NCI-H2227 treated with DMSO at 0.1 percent for 48 hours (cell line): ENCODE data around the gene SETD2.

ENCODE experiments used
- DNase-seq: peaks from one replicate; lab custom pipeline; 2025; lab: John Stamatoyannopoulos, UW

The SETD2 gene

DNA sequence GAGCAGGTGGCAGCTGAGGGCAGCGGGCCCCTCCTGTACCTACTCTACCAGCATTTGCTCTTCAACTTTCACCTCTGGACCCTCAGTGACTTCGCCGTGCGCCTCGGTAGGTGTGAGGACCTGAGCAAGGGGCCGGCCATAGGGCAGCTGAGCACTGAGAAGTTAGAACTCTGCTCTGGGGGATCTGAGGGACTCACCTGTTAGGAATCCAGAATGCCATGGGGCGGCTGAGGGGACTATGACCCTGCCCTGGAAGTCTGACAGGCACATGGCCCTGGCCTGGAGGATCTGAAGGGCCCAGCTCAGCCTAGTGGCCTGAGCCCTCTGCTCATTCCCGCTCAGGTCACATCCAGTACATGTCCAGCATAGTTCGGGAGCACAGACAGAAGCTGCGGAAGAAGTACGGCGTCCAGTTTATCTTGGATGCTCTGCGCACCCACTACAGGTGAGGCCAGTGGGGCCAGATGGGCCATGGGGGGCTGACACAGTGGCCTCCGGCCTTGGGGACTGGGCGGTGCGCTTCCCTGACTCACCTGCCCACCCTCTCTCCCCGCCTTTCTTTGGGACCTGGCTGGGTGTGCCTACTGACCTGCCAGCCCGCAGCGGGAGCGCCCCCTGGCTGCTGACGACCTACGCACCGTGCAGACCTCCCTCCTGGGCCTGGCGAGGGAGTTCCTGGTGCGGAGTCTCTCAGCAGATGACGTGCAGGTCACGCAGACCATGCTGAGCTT, 165.6 kb downstream of the SETD2 start:
- DNase-seq = no peak

DNA sequence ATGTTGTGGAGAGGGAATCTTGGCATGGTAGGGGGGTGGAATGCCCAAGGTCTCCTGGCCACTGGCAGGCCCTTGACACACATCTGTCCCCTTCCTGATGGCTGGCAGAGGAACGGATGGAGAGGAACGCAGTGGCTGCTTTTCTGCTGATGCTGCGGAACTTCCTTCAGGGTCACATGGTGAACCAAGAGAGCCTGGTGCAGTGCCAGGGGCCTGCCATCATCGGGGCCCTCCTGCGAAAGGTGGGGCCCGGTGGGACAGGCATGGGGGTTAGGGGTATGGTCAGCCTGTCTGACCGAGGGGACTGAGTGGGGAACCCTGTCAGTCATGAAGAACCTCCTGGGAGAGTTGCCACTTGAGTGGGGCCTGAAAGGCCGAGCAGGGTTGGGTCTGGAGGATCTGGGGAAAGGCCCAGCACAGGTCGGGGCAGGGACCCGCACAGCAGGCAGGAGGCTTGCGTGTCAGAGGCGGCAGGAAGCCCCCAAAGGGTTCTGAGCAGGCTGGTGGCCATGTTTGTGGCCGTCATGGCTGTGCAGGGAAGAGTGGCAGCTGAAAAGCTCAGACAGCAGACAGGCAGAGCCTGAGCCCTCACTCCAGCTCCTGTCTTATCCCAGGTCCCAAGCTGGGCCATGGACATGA, 166.3 kb downstream of the SETD2 start:
- DNase-seq = no peak

DNA sequence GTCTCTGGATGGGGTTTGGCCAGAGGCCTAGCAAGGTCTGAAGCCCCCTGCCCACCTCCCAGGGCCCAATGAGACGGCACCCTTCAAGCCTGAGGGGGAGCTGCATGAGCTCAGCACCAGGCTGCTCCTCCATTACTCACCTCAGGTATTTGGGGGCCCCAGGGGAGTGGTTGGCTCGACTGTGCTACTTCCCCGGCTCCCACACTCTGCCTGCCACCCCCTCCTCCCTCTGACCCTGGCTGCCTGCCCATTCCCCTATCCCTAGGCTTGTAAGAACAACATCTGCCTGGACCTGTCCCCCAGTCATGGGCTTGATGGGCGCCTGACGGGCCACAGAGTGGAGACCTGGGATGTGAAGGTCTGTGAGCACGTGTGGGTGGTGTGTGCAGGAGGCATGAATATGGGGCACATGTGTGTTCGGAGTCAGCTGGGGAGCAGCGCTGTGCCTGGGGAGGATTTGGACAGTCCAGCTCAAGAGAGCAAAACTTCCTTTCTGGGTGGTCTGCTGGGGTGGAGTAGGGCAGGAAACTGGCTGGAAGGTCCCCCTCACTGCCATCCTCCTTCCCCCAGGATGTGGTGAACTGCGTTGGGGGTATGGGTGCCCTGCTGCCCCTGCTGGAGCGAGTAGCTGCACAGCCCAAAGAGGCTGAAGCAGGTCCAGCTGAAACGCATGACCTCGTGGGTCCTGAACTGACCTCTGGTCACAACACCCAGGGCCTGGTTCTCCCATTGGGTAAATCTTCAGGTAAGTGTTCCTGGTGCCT, 167.0 kb downstream of the SETD2 start:
- no peak for DNase-seq

DNA sequence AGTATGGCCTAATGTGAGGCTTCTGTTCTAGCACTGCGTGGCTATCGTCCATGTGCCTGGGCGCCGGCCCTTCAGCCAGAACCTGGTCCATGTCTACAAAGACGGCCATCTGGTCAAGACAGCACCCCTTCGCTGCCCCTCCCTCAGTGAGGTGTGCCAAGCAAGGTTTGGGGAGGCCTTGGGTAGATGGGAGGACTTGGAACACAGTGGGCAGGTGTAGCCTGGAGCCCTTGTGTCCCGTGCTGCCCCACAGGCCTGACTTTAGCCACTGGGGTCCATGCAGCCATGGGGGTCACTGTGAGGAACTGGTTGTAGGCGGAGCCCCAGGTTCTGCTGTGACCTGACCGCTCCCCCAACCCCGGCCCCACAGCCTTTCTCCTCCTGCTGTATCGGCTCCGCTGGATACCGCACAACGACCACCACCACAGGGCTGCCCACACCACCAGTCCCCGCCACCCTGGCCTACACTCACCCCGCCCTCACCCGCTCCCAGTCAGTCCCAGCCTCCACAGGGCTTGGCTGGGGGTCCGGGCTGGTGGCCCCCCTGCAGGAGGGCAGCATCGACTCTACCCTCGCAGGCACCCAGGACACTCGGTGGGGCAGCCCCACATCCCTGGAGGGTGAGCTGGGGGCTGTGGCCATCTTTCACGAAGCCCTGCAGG, 167.9 kb downstream of the SETD2 start:
- no peak for DNase-seq

DNA sequence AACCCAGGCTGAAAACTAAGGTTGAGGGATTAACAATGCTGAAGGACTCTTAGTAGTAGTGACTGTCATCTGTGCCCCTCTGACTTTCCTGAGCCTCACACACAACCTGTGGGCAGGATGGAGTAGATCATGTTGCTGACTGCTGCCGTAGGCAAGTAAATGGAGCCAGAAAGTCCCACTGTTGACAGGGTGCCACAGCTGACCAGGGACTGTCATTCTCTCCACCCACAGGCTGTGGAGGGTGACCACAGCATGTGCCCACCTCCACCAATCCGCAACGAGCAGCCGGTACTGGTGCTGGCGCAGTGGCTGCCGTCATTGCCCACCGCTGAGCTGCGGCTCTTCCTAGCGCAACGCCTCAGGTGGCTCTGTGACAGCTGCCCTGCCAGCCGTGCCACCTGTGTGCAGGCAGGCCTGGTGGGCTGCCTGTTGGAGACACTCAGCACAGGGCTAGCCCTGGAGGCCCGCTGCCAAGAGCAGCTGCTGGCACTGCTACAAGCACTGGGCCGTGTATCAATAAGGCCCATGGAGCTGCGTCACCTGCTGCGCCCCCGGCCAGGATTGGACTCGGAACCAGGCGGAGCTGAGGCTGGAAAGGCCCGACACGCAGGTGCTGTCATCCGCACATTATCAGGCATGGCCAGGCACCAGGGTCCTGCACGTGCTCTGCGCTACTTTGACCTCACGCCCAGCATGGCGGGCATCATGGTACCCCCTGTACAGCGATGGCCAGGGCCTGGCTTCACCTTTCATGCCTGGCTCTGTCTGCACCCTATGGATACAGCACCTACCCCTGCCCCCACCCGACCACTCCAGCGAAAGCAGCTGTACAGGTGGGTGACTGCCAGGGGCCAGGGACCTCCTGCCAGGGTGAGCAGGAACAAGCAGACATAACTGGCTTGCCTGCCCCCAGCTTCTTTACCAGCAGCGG, 168.8 kb downstream of the SETD2 start:
- no peak for DNase-seq

DNA sequence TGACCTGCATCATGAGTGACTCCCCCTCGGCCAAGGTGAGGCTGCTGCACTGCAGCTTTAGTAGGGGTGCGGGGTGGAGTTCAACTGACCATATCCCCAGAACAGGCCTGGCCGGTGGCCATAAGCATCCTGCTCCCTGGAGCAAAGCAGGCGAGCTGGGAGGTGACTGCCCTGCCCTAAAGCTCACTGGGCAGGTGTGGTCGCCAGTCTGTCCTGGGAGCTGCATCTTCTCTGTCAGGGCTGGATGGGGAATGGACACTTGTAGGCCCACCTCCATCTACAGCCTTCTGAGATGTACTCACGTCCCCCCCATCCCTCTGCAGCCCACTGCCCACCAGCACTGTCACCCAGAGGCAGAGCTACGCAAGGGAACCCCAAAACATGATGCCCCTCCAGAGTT, 169.9 kb downstream of the SETD2 start:
- DNase-seq = no peak

DNA sequence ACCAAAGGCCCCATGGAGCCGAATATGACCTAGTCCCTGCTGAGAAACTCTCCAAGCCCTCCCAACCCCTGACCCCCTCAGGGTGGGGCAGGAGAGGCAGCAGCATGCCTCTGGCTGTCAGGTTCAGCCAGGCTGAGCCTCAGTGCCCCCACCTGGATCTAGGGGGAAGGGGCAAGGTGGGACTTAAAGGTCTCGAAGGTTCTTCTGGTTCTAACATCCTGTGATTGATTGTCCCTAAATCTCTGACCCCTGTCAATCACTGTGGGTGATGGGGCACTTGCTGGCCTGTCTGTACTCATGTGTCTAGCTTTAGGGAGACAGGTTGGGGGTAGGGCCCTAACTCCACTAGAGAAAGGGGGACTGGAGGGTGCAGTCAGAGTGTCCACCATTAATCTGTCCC, 170.6 kb downstream of the SETD2 start:
- DNase-seq = no peak

DNA sequence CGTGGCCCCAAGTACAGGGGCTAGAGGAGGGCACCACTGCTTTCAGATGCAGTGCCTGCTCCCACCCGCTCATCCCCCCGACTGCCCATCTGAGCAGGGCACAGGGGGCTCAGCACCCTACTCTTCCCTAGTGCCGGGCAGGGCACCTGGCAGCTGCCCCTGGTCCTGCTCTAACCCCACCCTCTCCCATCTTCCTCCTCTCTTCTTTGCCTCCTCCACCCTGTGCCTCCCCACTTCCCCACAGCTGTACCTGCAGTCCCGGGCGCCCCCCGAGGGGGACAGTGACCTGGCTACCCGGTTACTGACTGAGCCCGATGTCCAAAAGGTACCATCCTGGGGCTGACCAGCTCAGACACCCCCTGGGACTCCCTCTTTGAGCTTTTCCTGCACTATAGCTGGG, 171.7 kb downstream of the SETD2 start:
- no peak for DNase-seq

DNA sequence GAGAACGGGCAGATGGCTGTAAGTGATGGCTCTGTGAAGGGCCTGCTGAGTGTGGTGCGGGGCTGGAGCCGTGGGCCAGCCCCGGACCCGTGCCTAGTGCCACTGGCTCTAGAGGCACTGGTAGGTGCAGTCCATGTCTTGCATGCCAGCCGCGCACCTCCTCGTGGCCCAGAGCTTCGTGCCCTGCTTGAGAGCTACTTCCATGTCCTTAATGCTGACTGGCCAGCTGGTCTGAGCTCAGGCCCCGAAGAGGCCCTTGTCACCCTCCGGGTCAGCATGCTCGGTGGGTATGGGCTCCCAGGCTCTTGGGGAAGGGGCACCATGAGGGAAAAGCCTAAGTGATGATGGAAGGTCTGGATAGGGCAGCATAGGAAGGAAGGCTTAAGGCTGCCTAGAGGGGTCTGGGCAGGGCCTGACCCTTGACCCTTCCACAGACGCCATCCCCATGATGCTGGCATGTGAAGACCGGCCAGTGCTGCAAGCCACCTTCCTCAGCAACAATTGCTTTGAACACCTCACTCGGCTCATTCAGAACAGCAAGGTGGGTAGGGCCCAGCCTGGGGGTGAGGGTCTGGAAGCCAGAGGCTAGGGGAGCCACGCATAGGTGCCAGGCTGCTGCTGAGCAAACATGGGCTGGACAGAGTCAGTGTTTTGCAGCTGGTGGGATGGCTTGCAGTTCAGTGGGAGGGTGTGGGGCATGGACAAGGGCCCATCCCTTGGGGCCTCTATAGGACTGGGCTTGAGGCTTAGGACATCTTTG, 172.3 kb downstream of the SETD2 start:
- DNase-seq = no peak

DNA sequence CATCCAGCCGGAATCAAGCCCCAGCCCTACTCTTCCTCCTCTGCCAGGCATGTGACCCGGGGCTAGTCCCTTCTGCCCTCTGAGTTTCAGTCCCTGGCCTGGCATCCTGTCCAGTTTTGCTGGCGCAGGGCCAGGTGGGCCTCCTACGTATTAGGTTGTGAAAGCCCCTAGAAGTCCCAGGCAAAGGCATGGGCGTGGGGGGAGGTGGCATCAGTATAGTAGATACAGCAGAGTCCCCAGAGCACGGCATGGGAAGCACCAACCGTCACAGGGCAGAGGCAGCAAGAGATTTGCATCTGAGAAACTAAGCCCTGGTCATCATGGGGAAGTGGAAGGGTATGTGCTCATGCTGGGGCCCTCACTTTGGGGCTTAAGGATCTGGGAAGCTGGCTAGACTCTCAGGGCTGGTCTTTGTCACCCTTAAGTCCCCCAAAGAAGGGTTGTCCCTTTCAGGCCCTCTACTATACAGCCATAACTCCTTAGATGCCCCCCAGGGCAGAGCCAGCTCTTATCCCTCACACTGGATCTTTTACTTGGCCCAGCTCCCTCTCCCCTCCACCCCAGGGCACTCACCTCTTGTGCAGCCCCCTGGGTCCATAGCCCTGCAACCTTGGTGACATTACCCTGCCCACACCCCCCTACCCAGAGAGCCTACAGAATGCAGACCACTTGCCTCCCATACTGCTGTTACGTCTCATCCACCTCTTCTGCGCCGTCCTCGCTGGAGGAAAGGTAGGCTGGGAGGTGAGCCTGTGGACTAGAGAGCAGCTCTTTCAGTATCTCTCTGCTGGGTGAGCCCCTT, 173.1 kb downstream of the SETD2 start:
- DNase-seq = no peak

DNA sequence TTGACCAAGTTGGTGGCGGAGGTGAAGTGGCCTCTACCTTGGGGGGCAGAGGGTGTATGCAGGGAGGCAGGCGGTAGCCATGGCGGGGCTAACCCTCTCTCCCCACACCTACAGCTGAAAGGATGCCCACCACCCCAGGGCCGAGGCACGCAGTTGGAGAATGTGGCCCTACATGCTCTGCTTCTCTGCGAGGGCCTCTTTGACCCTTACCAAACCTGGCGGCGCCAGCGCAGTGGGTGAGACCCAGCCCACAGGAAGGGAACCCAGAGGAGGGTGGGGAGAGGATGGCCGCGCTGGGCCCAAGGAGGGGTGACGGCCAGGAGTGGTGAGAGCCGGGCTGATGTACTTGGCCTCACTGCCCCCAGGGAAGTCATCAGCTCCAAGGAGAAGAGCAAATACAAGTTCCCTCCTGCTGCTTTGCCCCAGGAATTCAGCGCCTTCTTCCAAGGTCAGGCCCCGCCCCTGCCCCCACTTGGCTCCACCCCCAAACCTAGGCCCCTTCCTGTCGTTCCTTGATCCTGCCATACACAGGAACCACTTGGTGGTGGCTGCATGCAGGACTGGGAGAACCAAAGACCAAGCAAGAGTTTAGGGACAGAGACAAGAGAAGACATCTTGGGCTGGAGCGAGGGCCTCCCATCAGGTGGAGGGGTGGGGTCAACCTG, 174.6 kb downstream of the SETD2 start:
- DNase-seq = no peak

DNA sequence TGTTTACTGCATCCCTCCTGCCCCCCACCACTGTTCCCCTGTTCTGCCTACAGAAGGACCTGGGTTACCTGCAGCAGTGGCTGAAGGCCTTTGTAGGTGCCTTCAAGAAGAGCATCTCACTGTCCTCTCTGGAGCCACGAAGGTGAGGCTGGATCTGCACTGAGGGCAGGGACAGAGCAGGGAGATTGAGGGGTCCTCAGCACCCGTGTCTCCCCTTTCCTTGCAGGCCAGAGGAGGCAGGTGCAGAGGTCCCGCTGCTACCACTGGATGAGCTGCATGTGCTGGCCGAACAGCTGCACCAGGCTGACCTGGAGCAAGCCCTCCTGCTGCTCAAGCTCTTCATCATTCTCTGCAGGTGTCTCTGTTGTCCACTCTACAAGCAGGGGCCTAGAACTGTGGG, 175.3 kb downstream of the SETD2 start:
- DNase-seq = no peak

DNA sequence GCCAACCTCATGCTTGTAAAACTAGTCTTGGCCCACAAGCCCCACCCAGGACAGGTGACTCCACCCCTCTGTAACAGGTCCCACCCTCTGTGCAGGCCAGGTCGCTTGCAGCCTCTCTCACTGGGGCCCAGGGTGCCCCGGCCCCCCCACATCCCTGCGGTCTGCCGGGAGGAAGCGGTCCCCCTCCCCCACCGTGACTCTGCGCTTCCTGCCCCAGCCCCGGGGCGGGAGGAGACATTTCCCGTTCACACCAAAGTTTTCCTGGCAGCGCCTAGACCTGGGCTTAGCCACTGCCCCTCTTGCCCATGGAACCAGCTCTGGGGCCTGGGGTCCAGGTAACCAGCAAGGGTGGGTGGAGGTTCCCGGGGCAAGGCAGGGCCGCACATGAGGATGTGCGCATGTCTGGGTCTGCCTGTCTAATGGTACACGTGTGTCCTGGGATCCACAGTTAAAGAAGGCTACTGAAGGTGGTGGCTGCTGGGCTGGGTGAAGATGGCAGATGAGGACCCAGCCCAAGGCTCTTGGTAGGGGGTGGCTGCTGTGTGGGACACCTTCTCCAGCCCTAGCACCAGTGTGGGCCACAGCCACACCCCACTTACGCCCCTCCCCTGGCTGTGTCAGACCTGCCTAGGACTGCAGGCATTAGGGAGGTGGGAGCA, 176.0 kb downstream of the SETD2 start:
- no peak for DNase-seq

DNA sequence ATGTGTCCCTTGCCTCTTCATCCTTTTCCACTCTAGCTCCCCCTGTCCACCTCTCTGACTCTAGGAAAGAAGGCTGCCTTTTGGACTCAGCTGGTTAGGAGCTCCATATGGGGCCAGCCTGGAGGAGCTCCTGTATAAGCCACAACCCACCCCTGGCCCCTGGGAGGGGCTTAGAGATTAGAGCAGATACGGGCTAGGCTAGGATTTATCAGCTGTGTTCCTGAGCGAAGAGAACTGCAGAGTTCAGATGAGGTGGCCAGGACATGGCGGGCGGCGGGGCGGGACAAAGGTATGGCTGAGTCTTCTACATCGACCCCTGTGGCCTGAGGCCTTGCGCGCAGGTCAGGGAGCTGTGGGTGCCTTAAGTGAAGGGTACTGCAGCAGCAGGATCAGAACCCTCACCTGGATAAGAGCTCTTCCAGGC, 176.6 kb downstream of the SETD2 start:
- no peak for DNase-seq

DNA sequence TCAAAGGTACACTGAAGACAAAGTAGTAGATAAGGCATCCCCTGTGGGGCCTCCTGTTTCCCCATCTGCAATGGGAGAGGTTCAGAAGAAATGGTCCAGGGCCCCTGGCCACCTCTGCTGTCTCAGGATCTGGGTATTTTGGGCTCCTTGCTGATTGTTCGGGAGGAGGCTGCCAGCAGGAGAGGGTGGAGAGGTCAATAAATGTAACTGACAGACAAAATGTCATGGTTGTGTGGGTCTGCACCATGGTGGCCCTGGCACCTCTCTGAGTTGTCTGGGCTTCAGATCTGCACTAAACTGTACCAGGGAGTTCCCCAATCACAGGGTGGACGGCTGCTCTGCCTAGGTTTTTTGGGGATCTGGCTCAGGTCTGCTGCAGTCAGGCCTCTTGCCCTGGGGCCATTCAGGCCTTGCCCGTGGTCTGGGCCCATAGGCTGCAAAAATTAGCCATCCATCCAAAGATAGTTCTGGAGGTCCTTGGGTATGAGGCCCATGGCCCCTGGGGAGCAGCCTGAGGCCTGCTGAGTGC, 177.1 kb downstream of the SETD2 start:
- no peak for DNase-seq

DNA sequence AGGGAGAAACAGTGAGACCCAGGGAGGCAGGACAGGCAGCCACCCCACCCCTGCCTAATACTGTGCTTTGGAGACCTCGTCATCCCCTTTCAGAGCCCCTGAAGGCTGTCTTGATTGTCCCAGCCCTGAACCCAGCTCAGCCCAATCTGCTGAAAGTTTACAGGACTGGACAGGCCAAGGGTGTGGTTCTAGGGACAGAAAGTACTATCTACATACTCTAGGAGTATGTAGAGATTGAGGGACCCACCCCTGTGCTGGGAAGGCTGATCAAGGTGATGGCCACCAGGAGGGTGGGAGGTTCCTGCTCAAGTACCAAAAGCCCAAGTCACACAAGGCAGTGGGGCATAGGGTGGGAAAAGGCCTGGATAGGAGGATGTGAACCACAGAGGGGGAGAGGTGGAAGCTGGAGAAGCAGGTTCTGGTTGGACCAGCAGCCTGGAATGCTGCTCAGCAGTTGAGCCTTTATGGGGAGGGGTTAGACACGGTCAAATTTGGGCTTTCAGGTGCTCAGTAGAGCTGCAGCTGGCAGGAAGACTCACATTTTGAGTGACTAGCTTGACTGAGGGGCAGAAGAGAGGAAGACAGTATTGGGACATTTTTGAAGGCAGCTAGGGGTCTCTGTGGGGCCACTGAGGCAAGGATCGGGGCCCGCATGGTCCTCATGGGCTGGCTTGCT, 177.7 kb downstream of the SETD2 start:
- DNase-seq = no peak

DNA sequence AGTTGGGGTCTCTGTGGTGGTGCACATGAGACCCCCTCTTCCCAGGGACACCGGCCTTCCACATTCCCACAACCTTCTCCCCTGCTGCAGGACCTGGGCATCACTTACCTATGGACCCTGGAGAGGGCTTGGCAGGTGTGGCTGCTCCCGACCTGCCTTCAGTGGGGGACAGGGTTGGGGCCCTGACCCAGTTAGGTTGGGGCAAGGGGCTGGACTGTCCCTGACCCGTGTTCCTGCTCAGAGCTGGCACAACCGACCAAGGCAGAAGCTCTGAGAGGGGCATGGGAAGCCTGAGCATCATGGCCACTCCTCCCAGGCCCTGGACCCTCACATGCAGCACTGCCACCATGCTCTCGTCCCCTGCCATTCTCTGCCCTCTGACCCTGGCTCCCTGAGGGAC, 178.3 kb downstream of the SETD2 start:
- no peak for DNase-seq
